Liver (tissue), 9 donors: ENCODE measurements around the gene EPB41L3. TPM values are rescaled to one million over a fixed set of nuclear protein-coding genes. Genes with fewer than 3 reads are reported as not detected.

Experiments used
- DNase-seq: peaks from one replicate; pipeline ENCODE4 v3.0.0-alpha.2; 2017; ENCODE audit warnings: low spot score
- H3K27ac ChIP-seq, 2 donors: one replicate each; pipeline ENCODE4 v1.7.0; 2013; ENCODE audit warnings: inconsistent platforms in 2 of 2, low read length in 2 of 2, control low read depth in 1 of 2, low read depth in 1 of 2, mild to moderate bottlenecking in 1 of 2
- H3K27me3 ChIP-seq, 4 donors: one replicate each; pipeline versions ENCODE4 v1.6.1 to v1.7.0; 2013; ENCODE audit warnings: low read length in 3 of 4, inconsistent platforms in 1 of 4, mild to moderate bottlenecking in 1 of 4, moderate library complexity in 1 of 4; ENCODE audit not compliant: control insufficient read depth in 4 of 4, insufficient read depth in 4 of 4
- H3K36me3 ChIP-seq, 4 donors: one replicate each; pipeline versions ENCODE4 v1.6.1 to v1.7.0; 2013; ENCODE audit warnings: low read length in 3 of 4, mild to moderate bottlenecking in 3 of 4, low read depth in 1 of 4, moderate library complexity in 1 of 4; ENCODE audit not compliant: control insufficient read depth in 4 of 4, insufficient read depth in 3 of 4
- H3K4me1 ChIP-seq, 4 donors: one replicate each; pipeline versions ENCODE4 v1.6.1 to v1.7.0; 2013; ENCODE audit warnings: low read length in 3 of 4, mild to moderate bottlenecking in 3 of 4, moderate library complexity in 1 of 4; ENCODE audit not compliant: control insufficient read depth in 4 of 4, insufficient read depth in 4 of 4
- H3K4me3 ChIP-seq, 3 donors: one replicate each; pipeline versions ENCODE4 v1.6.1 to v1.7.0; 2013; ENCODE audit warnings: low read length in 3 of 3, control low read depth in 1 of 3, low read depth in 1 of 3, mild to moderate bottlenecking in 1 of 3
- H3K9ac ChIP-seq, 2 donors: one replicate each; pipeline ENCODE4 v1.7.0; 2013; ENCODE audit warnings: low read length in 2 of 2, mild to moderate bottlenecking in 2 of 2, moderate library complexity in 2 of 2, control low read depth in 1 of 2, low read depth in 1 of 2
- H3K9me3 ChIP-seq, 4 donors: one replicate each; pipeline versions ENCODE4 v1.6.1 to v1.7.0; 2013; ENCODE audit warnings: low read length in 3 of 4; ENCODE audit not compliant: control insufficient read depth in 4 of 4
- EGR1 ChIP-seq, 2 donors: IDR thresholded peaks; 2 replicates each; pipeline ENCODE4 v1.6.1; 2016 to 2018; ENCODE audit warnings: antibody characterized with exemption in 2 of 2, low read depth in 2 of 2
- FOXA1 ChIP-seq: IDR thresholded peaks from 2 replicates; pipeline ENCODE4 v1.6.1; 2016; ENCODE audit warnings: antibody characterized with exemption
- FOXA2 ChIP-seq: IDR thresholded peaks from 2 replicates; pipeline ENCODE4 v1.6.1; 2016; ENCODE audit warnings: antibody characterized with exemption
- GABPA ChIP-seq, 2 donors: IDR thresholded peaks in 1 of 2; conservative IDR thresholded peaks in 1 of 2; 2 replicates each; pipeline ENCODE4 v1.6.1; 2016; ENCODE audit warnings: antibody characterized with exemption in 2 of 2, mild to moderate bottlenecking in 1 of 2, moderate library complexity in 1 of 2
- HNF4A ChIP-seq, 2 donors: conservative IDR thresholded peaks; 2 replicates each; pipeline ENCODE4 v1.6.1; 2016; ENCODE audit warnings: antibody characterized with exemption in 2 of 2, mild to moderate bottlenecking in 2 of 2
- HNF4G ChIP-seq: IDR thresholded peaks from 2 replicates; pipeline ENCODE4 v1.6.1; 2016; ENCODE audit warnings: antibody characterized with exemption
- JUND ChIP-seq, 2 donors: IDR thresholded peaks; 2 replicates each; pipeline ENCODE4 v1.6.1; 2016; ENCODE audit warnings: antibody characterized with exemption in 2 of 2
- NR2F2 ChIP-seq: IDR thresholded peaks from 2 replicates; pipeline ENCODE4 v1.6.1; 2016; ENCODE audit warnings: antibody characterized with exemption
- RAD21 ChIP-seq, 2 donors: IDR thresholded peaks; 2 replicates each; pipeline ENCODE4 v1.6.1; 2016; ENCODE audit warnings: antibody characterized with exemption in 2 of 2, mild to moderate bottlenecking in 2 of 2
- RXRA ChIP-seq, 2 donors: IDR thresholded peaks; 2 replicates each; pipeline ENCODE4 v1.6.1; 2017 to 2018; ENCODE audit warnings: antibody characterized with exemption in 2 of 2, mild to moderate bottlenecking in 1 of 2
- SP1 ChIP-seq: IDR thresholded peaks from 2 replicates; pipeline ENCODE4 v1.6.1; 2018; ENCODE audit warnings: antibody characterized with exemption, mild to moderate bottlenecking
- TAF1 ChIP-seq: conservative IDR thresholded peaks from 2 replicates; pipeline ENCODE4 v1.6.1; 2016; ENCODE audit warnings: antibody characterized with exemption, mild to moderate bottlenecking
- YY1 ChIP-seq: IDR thresholded peaks from 2 replicates; pipeline ENCODE4 v1.6.1; 2016; ENCODE audit warnings: antibody characterized with exemption, mild to moderate bottlenecking
- WGBS: extraction: QIAGEN DNeasy Blood & Tissue Kit; methylation state at CpG from one replicate; pipeline ENCODE4 v1.1.7; 2013; 5-methylcytosine and 5-hydroxymethylcytosine counted together
- polyA plus RNA-seq, 2 donors: library from polyadenylated mRNA; stranded (reverse) in 1 of 2; unstranded in 1 of 2; fragments of 200-250 nt in 1 of 2; fragments of >200 nt in 1 of 2; fragmentation: Nextera tagmentation in 1 of 2; extraction: Ambion mirVana in 1 of 2; gene quantifications; one replicate each; pipeline versions ENCODE4 v1.2.1 to v1.2.3, GENCODE V29; 2013 to 2015
- total RNA-seq, 2 donors: library from RNA; depleted of rRNA; stranded (reverse); fragments of >200 nt; gene quantifications; one replicate each; pipeline ENCODE4 v1.2.3, GENCODE V29; 2014
- TF ChIP-seq, protein P1 (sequence below): IDR thresholded peaks from 2 replicates; pipeline ENCODE4 v1.6.1; 2016; ENCODE audit warnings: antibody characterized with exemption
- TF ChIP-seq, protein P2 (sequence below): fragments of 150-350 bp; IDR thresholded peaks from 2 replicates; pipeline ENCODE4 v1.5.1; 2017; ENCODE audit warnings: improper control_type of control experiment, low read depth, low read length; ENCODE audit not compliant: missing input control
- TF ChIP-seq, protein P3 (sequence below): IDR thresholded peaks from 2 replicates; pipeline ENCODE4 v1.6.1; 2016; ENCODE audit warnings: antibody characterized with exemption, mild to moderate bottlenecking
- TF ChIP-seq, protein P4 (sequence below): IDR thresholded peaks from 2 replicates; pipeline ENCODE4 v1.6.1; 2016; ENCODE audit warnings: antibody characterized with exemption
- TF ChIP-seq, protein P5 (sequence below): IDR thresholded peaks from 2 replicates; pipeline ENCODE4 v1.6.1; 2016; ENCODE audit warnings: antibody characterized with exemption
- donor health status: healthy.
- donor health status: healthy.
- donor health status: healthy.
- donor health status: healthy.
- donor health status: healthy.

EPB41L3 gene
- total and polyA plus RNA-seq, 4 donors = 1.4 to 14.5 (median 5.1) TPM

DNA sequence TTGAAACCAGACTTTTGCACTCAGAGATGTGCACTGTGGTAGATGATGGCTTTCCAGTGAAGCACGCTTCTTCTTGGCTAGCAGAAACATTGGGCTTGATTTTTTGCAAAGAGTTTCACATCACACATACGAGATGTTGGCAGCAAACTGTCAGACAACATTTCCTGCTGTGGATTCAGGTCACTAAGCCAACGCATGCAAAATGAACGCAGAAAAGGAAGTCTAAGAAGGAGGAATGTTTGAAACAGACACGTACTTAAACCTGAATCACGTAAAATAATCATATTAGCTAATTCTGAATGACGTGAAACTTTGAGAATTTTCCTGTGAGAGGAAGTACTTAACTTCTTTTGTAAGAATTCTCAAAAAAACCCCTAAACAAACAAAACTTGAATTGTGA is 88.1 kb downstream of the EPB41L3 start:
- H3K9ac ChIP-seq = no peak overlapping the region
- no peaks in the 10 kb centered on the region for H3K9me3 ChIP-seq
- no peak for TF ChIP-seq JUND (IDR thresholded peaks at IDR 0.05)
- no peak for TF ChIP-seq EGR1 (IDR thresholded peaks at IDR 0.05; ENCODE audit: low read depth in 2 of 2)
- no peak for TF ChIP-seq RXRA (IDR thresholded peaks at IDR 0.05)
- no peak for TF ChIP-seq NR2F2
- TF ChIP-seq TAF1 = no peak
- TF ChIP-seq, protein P1, sequence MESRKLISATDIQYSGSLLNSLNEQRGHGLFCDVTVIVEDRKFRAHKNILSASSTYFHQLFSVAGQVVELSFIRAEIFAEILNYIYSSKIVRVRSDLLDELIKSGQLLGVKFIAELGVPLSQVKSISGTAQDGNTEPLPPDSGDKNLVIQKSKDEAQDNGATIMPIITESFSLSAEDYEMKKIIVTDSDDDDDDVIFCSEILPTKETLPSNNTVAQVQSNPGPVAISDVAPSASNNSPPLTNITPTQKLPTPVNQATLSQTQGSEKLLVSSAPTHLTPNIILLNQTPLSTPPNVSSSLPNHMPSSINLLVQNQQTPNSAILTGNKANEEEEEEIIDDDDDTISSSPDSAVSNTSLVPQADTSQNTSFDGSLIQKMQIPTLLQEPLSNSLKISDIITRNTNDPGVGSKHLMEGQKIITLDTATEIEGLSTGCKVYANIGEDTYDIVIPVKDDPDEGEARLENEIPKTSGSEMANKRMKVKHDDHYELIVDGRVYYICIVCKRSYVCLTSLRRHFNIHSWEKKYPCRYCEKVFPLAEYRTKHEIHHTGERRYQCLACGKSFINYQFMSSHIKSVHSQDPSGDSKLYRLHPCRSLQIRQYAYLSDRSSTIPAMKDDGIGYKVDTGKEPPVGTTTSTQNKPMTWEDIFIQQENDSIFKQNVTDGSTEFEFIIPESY = no peak
- no peak for TF ChIP-seq FOXA1
- TF ChIP-seq, protein P2, sequence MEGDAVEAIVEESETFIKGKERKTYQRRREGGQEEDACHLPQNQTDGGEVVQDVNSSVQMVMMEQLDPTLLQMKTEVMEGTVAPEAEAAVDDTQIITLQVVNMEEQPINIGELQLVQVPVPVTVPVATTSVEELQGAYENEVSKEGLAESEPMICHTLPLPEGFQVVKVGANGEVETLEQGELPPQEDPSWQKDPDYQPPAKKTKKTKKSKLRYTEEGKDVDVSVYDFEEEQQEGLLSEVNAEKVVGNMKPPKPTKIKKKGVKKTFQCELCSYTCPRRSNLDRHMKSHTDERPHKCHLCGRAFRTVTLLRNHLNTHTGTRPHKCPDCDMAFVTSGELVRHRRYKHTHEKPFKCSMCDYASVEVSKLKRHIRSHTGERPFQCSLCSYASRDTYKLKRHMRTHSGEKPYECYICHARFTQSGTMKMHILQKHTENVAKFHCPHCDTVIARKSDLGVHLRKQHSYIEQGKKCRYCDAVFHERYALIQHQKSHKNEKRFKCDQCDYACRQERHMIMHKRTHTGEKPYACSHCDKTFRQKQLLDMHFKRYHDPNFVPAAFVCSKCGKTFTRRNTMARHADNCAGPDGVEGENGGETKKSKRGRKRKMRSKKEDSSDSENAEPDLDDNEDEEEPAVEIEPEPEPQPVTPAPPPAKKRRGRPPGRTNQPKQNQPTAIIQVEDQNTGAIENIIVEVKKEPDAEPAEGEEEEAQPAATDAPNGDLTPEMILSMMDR = no peak
- no peak for TF ChIP-seq HNF4G
- no peak for TF ChIP-seq GABPA (IDR thresholded peaks at IDR 0.05 in 1 of 2, conservative IDR thresholded peaks at IDR 0.05 in 1 of 2)
- TF ChIP-seq HNF4A (conservative IDR thresholded peaks at IDR 0.05) = no peak
- no peak for TF ChIP-seq YY1
- TF ChIP-seq, protein P3, sequence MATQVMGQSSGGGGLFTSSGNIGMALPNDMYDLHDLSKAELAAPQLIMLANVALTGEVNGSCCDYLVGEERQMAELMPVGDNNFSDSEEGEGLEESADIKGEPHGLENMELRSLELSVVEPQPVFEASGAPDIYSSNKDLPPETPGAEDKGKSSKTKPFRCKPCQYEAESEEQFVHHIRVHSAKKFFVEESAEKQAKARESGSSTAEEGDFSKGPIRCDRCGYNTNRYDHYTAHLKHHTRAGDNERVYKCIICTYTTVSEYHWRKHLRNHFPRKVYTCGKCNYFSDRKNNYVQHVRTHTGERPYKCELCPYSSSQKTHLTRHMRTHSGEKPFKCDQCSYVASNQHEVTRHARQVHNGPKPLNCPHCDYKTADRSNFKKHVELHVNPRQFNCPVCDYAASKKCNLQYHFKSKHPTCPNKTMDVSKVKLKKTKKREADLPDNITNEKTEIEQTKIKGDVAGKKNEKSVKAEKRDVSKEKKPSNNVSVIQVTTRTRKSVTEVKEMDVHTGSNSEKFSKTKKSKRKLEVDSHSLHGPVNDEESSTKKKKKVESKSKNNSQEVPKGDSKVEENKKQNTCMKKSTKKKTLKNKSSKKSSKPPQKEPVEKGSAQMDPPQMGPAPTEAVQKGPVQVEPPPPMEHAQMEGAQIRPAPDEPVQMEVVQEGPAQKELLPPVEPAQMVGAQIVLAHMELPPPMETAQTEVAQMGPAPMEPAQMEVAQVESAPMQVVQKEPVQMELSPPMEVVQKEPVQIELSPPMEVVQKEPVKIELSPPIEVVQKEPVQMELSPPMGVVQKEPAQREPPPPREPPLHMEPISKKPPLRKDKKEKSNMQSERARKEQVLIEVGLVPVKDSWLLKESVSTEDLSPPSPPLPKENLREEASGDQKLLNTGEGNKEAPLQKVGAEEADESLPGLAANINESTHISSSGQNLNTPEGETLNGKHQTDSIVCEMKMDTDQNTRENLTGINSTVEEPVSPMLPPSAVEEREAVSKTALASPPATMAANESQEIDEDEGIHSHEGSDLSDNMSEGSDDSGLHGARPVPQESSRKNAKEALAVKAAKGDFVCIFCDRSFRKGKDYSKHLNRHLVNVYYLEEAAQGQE = no peak
- no peak for TF ChIP-seq RAD21 (IDR thresholded peaks at IDR 0.05)
- TF ChIP-seq FOXA2 = no peak
- TF ChIP-seq SP1 = no peak
- TF ChIP-seq, protein P4, sequence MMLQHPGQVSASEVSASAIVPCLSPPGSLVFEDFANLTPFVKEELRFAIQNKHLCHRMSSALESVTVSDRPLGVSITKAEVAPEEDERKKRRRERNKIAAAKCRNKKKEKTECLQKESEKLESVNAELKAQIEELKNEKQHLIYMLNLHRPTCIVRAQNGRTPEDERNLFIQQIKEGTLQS = no peak
- TF ChIP-seq, protein P5, sequence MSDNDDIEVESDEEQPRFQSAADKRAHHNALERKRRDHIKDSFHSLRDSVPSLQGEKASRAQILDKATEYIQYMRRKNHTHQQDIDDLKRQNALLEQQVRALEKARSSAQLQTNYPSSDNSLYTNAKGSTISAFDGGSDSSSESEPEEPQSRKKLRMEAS = no peak
- no peaks in the 10 kb centered on the region for H3K27me3 ChIP-seq
- no peaks in the 10 kb centered on the region for H3K4me1 ChIP-seq
- no peaks in the 10 kb centered on the region for H3K36me3 ChIP-seq
- no peak for DNase-seq
- no peak overlapping the region for H3K27ac ChIP-seq
- 69% methylated on average over 7 of the region's 7 CpGs for WGBS
- no peak overlapping the region for H3K4me3 ChIP-seq
